ENCODE measurements around the gene QRICH2.

QRICH2 gene

GRCh38 chr17:76275382-76276068 is 32.6 kb downstream of the QRICH2 start:
- H3K4me3 ChIP-seq (replicated peaks; ENCODE audit: low read depth, low read length) = no peak overlapping the region
- peaks cover 1% of the 10 kb centered on the region; the same call in 1 of the 2 replicates for H3K36me3 ChIP-seq (ENCODE audit: control insufficient read depth, insufficient read depth, low read length)
- DNase-seq (ENCODE audit: extremely low read depth, insufficient read length) = no peak
- TF ChIP-seq CTCF (IDR thresholded peaks at IDR 0.05; ENCODE audit: insufficient read depth, low read length, poor library complexity, severe bottlenecking) = no peak
- no peaks in the 10 kb centered on the region for H3K27me3 ChIP-seq (replicated peaks; ENCODE audit: control insufficient read depth, insufficient read depth, low read length)

DNA sequence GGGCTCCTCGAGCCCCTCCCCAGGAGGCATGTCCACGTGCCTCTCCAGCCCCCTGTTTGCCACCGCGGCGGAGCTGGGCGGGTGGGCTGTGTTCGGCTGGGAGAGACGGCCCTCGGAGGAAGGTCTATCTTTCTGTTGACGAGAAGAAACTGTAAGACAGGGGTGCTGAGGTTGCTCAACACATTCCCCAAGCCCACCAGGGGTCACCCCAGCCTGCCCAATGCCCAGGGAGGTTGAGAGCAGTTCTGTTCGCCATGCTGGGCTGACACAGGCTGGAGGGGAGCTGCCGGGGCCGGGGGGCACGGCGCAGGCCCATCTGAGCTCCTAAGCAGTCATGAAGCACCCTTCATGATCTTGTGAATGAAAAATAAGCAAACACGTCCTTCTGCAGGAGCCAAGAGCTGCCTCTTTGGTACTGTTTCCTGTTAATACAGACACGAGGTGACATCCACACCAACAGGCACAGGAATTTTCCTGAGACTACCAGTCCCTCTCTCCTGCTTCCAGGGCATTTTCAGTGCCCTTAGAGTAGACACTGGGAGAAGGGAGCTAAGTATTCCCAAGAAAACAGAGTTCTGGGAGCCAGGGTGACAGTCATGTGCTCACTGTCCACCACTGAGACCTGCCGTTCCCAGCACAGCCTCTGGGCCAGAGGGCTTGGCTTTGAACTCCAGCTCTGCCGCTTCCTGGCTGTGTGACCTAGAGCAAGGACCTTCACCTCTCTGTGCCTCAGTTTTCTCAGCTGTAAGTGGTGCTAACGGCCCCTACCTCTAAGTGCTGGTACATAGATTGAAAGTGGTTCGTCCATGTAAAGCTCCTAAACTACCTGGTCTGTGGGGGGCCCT is 33.7 kb downstream of the QRICH2 start:
- H3K36me3 ChIP-seq (ENCODE audit: control insufficient read depth, insufficient read depth, low read length) = peaks cover 3% of the 10 kb centered on the region
- no peaks in the 10 kb centered on the region for H3K27me3 ChIP-seq (replicated peaks; ENCODE audit: control insufficient read depth, insufficient read depth, low read length)
- no peak overlapping the region for H3K4me3 ChIP-seq (replicated peaks; ENCODE audit: low read depth, low read length)
- DNase-seq (ENCODE audit: extremely low read depth, insufficient read length) = peak; percentile 60
- TF ChIP-seq CTCF (IDR thresholded peaks at IDR 0.05; ENCODE audit: insufficient read depth, low read length, poor library complexity, severe bottlenecking) = peak; percentile 1

DNA sequence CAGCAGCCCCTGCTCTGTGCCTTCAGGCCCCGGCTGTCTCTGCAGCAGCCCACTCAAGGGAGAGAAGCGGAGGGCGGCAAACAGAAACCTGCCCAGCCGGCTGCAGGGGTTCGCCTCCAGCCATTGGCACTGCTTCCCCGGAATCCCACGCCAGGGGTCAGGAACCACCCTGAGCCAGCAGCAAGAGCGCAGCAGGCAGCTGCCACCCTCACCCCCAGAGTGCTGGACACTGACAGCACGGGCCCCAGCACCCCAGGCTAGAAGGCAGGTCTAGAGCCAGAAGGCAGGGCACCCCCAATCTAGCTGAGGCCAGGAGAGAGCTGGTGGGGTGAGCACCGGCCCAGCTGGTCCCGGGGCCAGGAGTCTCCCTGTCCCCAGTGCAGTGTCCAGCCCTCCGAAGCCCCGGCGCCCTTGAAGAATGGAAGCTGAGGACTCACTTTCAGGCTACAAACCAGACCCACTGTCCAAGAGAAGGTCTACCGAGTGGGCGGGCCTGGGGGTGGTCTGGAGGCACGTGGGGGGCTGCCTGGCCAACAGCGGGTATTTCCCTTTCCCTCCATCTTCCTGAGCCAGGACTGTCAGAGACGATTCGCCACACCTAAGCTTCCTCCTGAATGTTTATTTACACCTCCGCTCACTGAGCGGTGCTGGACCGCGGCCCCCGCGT is 34.5 kb downstream of the QRICH2 start:
- DNase-seq (ENCODE audit: extremely low read depth, insufficient read length) = no peak
- TF ChIP-seq CTCF (IDR thresholded peaks at IDR 0.05; ENCODE audit: insufficient read depth, low read length, poor library complexity, severe bottlenecking) = no peak
- no peak overlapping the region for H3K4me3 ChIP-seq (replicated peaks; ENCODE audit: low read depth, low read length)
- peaks cover 7% of the 10 kb centered on the region for H3K36me3 ChIP-seq (ENCODE audit: control insufficient read depth, insufficient read depth, low read length)
- no peaks in the 10 kb centered on the region for H3K27me3 ChIP-seq (replicated peaks; ENCODE audit: control insufficient read depth, insufficient read depth, low read length)

GRCh38 chr17:76272541-76273444 is 35.3 kb downstream of the QRICH2 start:
- no peak for TF ChIP-seq CTCF (IDR thresholded peaks at IDR 0.05; ENCODE audit: insufficient read depth, low read length, poor library complexity, severe bottlenecking)
- no peak for DNase-seq (ENCODE audit: extremely low read depth, insufficient read length)
- Histone ChIP-seq H3K36me3 (ENCODE audit: control insufficient read depth, insufficient read depth, low read length) (peaks cover 7% of the 10 kb centered on the region), H3K27me3 (replicated peaks; ENCODE audit: control insufficient read depth, insufficient read depth, low read length) (no peaks in the 10 kb centered on the region), H3K4me3 (replicated peaks; ENCODE audit: low read depth, low read length) (peak overlapping the region; percentile 28)

All from GM06990 (cell line).